Activated CD4-positive, alpha-beta T cell treated with anti-CD3 and anti-CD28 coated beads for 36 hours (primary cell): ENCODE measurements around the gene JUP. TPM values are rescaled to one million over a fixed set of nuclear protein-coding genes. Genes with fewer than 3 reads are reported as not detected.

Experiments used
- ATAC-seq: fragments of 200-7000 bp; cut with Tn5 transposase; one replicate; pipeline ENCODE4 v1.10.0; 2021; ENCODE audit warnings: mild to moderate bottlenecking, moderate library complexity
- CTCF ChIA-PET: fragments of 350-600 bp; sonication (Branson Sonifier 250); formaldehyde crosslinking; loops from one replicate; lab custom pipeline; 2021; ENCODE audit warnings: antibody characterized with exemption; lab: Charles Lee
- POLR2A ChIA-PET: fragments of 350-600 bp; sonication (Branson Sonifier 250); formaldehyde crosslinking; loops from one replicate; lab custom pipeline; 2021; ENCODE audit warnings: antibody characterized with exemption, inconsistent platforms; lab: Charles Lee
- DNase-seq: peaks from one replicate; pipeline ENCODE4 v3.0.0-alpha.2; 2020
- H3K27ac Mint-ChIP-seq: one replicate; pipeline ENCODE4 v1.8.0; 2021; ENCODE audit warnings: mixed read lengths
- H3K27me3 Mint-ChIP-seq: one replicate; pipeline ENCODE4 v1.8.0; 2021; ENCODE audit warnings: mixed read lengths
- H3K36me3 Mint-ChIP-seq: one replicate; pipeline ENCODE4 v1.8.0; 2021; ENCODE audit warnings: low read depth, mixed read lengths
- H3K4me1 Mint-ChIP-seq: one replicate; pipeline ENCODE4 v1.8.0; 2021; ENCODE audit warnings: mixed read lengths
- H3K4me3 Mint-ChIP-seq: one replicate; pipeline ENCODE4 v1.8.0; 2021; ENCODE audit warnings: mild to moderate bottlenecking, moderate library complexity, mixed read lengths
- H3K9me3 Mint-ChIP-seq: one replicate; pipeline ENCODE4 v1.8.0; 2021; ENCODE audit warnings: low read depth, mixed read lengths
- intact Hi-C, 2 experiments: fragments of 100-400 bp; cut with DNase I in 1 of 2; cut with micrococcal nuclease in 1 of 2; formaldehyde crosslinking; loops; one replicate each; pipeline versions ENCODE4 v1.14.2 to v1.15.1; 2022 to 2024; cut with DNase I, micrococcal nuclease
- total RNA-seq, 2 experiments: library from RNA; stranded (reverse); gene quantifications; one replicate each; pipeline ENCODE4 v1.2.3, GENCODE V29; 2021

JUP gene
- total RNA-seq, 2 experiments from 2014 or later: 0.34 to 0.54 TPM

DNA sequence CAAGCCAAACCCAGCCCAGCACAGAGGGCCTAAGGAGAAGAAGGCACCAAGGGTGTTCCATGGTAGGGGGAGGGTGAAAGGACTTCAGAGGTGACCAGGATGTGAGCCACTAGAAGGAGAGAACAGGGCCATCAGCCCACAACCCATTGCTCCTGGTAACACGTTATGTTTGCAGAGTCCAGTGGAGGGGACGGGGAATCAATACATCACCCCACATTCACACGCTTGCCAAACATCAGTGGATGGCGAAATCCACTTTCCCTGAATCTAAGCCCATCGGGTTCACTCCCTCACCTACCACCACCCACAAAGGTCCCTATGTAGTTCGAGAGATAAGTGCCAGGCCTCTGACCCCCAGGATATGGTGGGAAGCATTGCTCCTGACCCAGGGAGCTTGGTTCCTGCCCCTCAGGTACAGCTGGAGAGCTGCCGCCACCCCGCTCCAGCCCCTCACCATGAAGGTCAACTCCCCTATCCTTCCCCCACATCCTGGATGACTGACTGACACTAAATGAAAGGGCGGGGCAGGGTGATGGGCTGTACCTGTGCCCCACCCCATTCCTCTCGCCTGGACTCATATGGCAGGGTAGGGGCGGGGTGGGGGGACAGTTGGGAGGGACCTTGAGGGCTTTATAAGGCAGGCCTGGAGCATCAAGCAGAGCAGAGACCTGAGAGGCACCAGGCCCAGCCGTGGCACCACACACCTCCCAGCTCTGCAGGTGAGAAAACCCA lies 74.7 kb downstream of the JUP start, which contains the start of gene GAST:
Gene GAST, plus strand, starts transcription at position 663 of the 732 bp plus-strand sequence. CDS start 3,106 bp downstream, outside the sequence.
- Mint-ChIP-seq H3K4me3 (no peak within 1 kb of the TSS), H3K27me3 (peaks cover 6% of the 10 kb centered on the region), H3K36me3 (no peaks in the 10 kb centered on the region), H3K27ac (no peak within 1 kb of the TSS), H3K4me1 (peaks cover 5% of the 10 kb centered on the region), H3K9me3 (no peaks in the 10 kb centered on the region)
- ATAC-seq (no peak), DNase-seq (no peak)
- POLR2A ChIA-PET: no interaction called here
- CTCF ChIA-PET: no interaction called here
- intact Hi-C loops: no loop called here

DNA sequence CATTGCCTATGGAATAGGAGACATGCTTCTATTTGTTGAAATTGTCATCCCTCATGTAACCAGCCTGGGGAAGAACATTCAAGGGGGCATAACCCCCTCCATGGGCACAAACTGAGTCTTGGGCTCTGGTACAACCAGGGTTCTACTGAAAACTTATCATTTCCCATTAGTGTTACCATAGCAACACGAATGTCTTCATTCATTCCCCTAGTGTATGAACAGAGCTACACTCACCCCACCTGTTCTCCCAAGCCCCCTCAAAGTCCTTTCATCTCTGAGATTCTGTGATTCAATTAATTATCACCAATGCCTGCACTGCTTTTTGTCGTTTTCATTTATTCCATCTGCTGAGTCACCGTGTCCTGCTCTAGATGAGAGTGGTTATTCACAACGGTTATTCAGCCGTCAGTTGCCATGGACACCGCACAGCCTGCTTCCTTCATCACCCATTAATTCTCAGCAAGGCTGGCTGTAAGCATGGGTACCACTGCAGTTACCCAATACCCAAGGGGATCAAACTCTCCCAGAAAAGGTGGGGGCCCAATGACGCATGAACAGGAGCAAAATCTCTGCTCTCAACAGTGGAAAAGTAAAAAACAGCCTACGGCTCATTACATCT lies 75.9 kb downstream of the JUP start:
- H3K27ac Mint-ChIP-seq: no peak overlapping the region
- H3K9me3 Mint-ChIP-seq: no peaks in the 10 kb centered on the region
- peak; percentile 62 for DNase-seq
- peaks cover 5% of the 10 kb centered on the region for H3K4me1 Mint-ChIP-seq
- CTCF ChIA-PET: interaction anchor here (0.6 to 0.7 kb wide), 3 partner anchors 71 to 485 kb away, joined by 3 to 5 read pairs (median 4); no protein-coding TSS in a partner anchor
- POLR2A ChIA-PET: interaction anchor here (0.5 kb wide), 1 partner anchor 471 kb away, joined by 8 read pairs; no protein-coding TSS in a partner anchor
- intact Hi-C loops: no loop called here
- ATAC-seq: peak; percentile 74
- no peak overlapping the region for H3K4me3 Mint-ChIP-seq
- H3K27me3 Mint-ChIP-seq: peaks cover 4% of the 10 kb centered on the region
- H3K36me3 Mint-ChIP-seq: no peaks in the 10 kb centered on the region

DNA sequence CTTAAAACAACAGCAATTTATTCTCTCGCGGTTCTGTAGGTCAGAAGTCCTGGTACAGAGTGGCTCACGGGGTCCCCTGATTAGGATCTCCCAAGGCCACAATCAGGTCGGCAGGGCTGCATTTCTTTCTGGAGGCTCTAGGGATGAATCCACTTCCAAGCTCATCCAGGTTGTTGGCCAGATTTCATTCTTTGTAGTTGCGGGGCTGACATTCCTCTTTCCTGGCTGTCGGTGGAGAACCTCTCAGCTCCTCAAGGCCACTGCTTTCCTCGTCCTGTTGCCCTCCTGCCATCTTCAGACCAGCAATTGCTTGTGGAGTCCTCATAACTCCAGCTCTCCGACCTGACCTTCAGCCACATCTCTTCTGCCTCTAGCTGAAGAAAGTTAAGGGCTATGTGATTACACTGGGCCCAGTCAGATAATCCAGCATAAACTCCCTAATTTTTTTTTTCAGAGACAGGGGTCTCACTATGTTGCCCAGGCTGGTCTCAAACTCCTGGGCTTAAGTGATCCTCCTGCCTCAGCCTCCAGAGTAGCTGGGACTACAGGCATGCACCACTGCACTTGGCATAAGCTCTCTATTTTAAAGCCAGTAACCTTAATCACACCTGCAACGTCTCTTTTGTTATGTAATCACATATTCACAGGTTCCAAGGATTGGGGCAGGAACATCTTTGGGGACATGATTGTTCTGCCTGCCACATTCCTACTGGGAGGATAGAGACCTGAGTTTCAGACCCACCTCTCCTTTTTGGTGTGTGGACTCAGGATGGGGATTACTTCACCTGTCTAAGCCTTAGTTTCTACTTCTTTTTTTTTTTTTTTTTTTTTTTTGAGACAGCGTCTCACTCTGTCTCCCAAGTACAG lies 78.5 kb downstream of the JUP start:
- no peak for ATAC-seq
- CTCF ChIA-PET: interaction anchor here (0.6 to 4.3 kb wide), 6 partner anchors 12 to 1362 kb away, joined by 3 to 19 read pairs (median 3); no protein-coding TSS in a partner anchor
- DNase-seq: no peak
- Mint-ChIP-seq H3K36me3 (no peaks in the 10 kb centered on the region), H3K9me3 (no peaks in the 10 kb centered on the region), H3K27ac (no peak overlapping the region), H3K27me3 (peaks cover 8% of the 10 kb centered on the region), H3K4me1 (peaks cover 5% of the 10 kb centered on the region), H3K4me3 (no peak overlapping the region)
- intact Hi-C loops: no loop called here
- POLR2A ChIA-PET: interaction anchor here (1.2 kb wide), 1 partner anchor 20 kb away, joined by 4 read pairs; no protein-coding TSS in a partner anchor

DNA sequence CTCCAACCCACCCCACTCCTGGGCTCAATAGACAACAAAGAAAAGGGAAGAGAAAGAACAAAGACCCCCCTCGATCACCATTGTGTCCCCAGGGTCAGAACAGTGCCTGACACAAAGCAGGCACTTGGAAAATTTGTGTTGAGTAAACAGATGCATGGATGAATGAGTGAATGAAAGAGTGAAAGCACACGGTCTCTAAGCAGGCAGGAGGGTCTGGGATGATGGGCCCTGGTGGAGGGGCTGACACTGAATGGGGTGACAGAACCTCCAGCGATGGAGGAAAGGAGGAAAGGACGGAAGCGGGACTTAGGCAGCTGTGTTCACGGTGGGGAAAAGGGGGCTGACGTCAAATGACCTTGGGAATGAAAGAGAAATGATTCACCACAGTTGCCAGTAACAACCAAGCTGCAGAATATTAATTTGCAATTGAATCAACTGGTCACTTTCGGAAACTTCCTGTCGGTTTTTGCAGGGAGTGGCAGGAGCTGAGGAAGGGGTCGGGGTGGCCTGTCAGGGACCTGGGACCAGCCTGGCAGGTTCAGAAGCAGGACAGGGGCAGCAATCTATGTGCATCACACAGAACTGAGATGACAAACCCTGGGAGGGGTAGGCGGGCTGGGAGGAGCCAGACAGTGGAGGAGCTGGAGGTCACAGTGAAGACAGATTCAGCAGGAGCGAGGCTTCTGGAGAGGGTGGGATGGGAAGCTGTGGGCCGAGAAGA lies 81.1 kb downstream of the JUP start:
- ATAC-seq (no peak), DNase-seq (no peak)
- Mint-ChIP-seq H3K9me3 (no peaks in the 10 kb centered on the region), H3K36me3 (no peaks in the 10 kb centered on the region), H3K4me1 (peaks cover 4% of the 10 kb centered on the region), H3K27me3 (peaks cover 4% of the 10 kb centered on the region), H3K27ac (no peak overlapping the region), H3K4me3 (no peak overlapping the region)
- CTCF ChIA-PET: interaction anchor here (0.5 to 4.3 kb wide), 3 partner anchors 10 to 108 kb away, joined by 3 to 19 read pairs (median 3); no protein-coding TSS in a partner anchor
- intact Hi-C loops: no loop called here
- POLR2A ChIA-PET: interaction anchor here (0.6 kb wide), 1 partner anchor 57 kb away, joined by 3 read pairs; no protein-coding TSS in a partner anchor

Other genes with a start within 250 kb of the JUP start
- not detected for gene KRT9, start 214.7 kb downstream of the JUP start, total RNA-seq
- gene KRT14, start 199.8 kb downstream of the JUP start, total RNA-seq: not detected
- not detected for gene KRT16, start 173.9 kb downstream of the JUP start, total RNA-seq
- not detected for gene KRT17, start 162.1 kb downstream of the JUP start, total RNA-seq
- 100 to 1,000 TPM; 869 to 977 TPM for gene EIF1, start 97.8 kb downstream of the JUP start, total RNA-seq
- not detected for gene GAST, start 74.4 kb downstream of the JUP start, total RNA-seq
- not detected for gene HAP1, start 52.1 kb downstream of the JUP start, total RNA-seq
- gene P3H4, start 25.2 kb upstream of the JUP start, total RNA-seq: 1 to 10 TPM; 1.5 to 2.0 TPM
- under 1 TPM; 0.39 to 0.42 TPM for gene FKBP10, start 26.3 kb upstream of the JUP start, total RNA-seq
- 10 to 100 TPM; 37.5 to 46.9 TPM for gene NT5C3B, start 49.5 kb upstream of the JUP start, total RNA-seq
- gene KLHL10, start 51.1 kb upstream of the JUP start, total RNA-seq: under 1 TPM; 0.19 to 0.21 TPM
- gene KLHL11, start 78.7 kb upstream of the JUP start, total RNA-seq: 10 to 100 TPM; 16.4 to 18.0 TPM
- gene ACLY, start 132.2 kb upstream of the JUP start, total RNA-seq: 100 to 1,000 TPM; 189 to 192 TPM
- gene ODAD4, start 143.9 kb upstream of the JUP start, total RNA-seq: 1 to 10 TPM in 1 of 2 experiments, under 1 TPM in 1; 0.81 to 1.1 TPM
- 10 to 100 TPM; 55.1 to 77.0 TPM for gene CNP, start 180.1 kb upstream of the JUP start, total RNA-seq
- 10 to 100 TPM; 86.6 to 94.8 TPM for gene DNAJC7, start 230.7 kb upstream of the JUP start, total RNA-seq
- 10 to 100 TPM; 16.3 to 17.2 TPM for gene NKIRAS2, start 233.4 kb upstream of the JUP start, total RNA-seq